Peyer's patch (tissue), 4 donors: Measurements from ENCODE around the gene TRAF5. TPM values are rescaled to one million over a fixed set of nuclear protein-coding genes. Genes with fewer than 3 reads are reported as not detected.

Source experiments
- DNase-seq, 3 donors: peaks; one replicate each; pipeline ENCODE4 v3.0.0-alpha.2; 2017 to 2019
- H3K27ac ChIP-seq, 4 donors: fragments of 200-600 bp; sonication (generic); one replicate each; pipeline ENCODE4 v1.5.1; 2016 to 2019
- H3K27me3 ChIP-seq, 2 donors: fragments of 200-600 bp; sonication (generic); one replicate each; pipeline ENCODE4 v1.5.1; 2019
- H3K36me3 ChIP-seq, 3 donors: fragments of 200-600 bp; sonication (generic); one replicate each; pipeline ENCODE4 v1.5.1; 2016 to 2019
- H3K4me1 ChIP-seq, 4 donors: fragments of 200-600 bp; sonication (generic); one replicate each; pipeline ENCODE4 v1.5.1; 2016 to 2019
- H3K4me3 ChIP-seq, 4 donors: fragments of 200-600 bp; sonication (generic); 1 replicate in 3 of 4; 2 replicates in 1 of 4; pipeline ENCODE4 v1.5.1; 2016 to 2019; ENCODE audit warnings: mild to moderate bottlenecking in 1 of 4
- H3K9me3 ChIP-seq, 4 donors: fragments of 200-600 bp; sonication (generic); one replicate each; pipeline ENCODE4 v1.5.1; 2016 to 2019; ENCODE audit warnings: mild to moderate bottlenecking in 1 of 4
- POLR2A ChIP-seq, 2 donors: fragments of 450-650 bp; IDR thresholded peaks; one replicate each; pipeline ENCODE4 v1.5.1; 2017; ENCODE audit warnings: antibody characterized with exemption in 2 of 2, mild to moderate bottlenecking in 2 of 2, moderate library complexity in 2 of 2
- total RNA-seq, 4 donors: library from RNA; depleted of rRNA; stranded (reverse); fragments of >200 nt; gene quantifications; one replicate each; pipeline ENCODE4 v1.1.0, GENCODE V29; 2016
- TF ChIP-seq, protein P1 (sequence below), 6 experiments: fragments of 450-650 bp in 4 of 6; fragments of 200-600 bp in 2 of 6; sonication (generic) in 1 of 6; IDR thresholded peaks; one replicate each; pipeline ENCODE4 v1.5.1; 2017 to 2019; ENCODE audit warnings: antibody characterized with exemption in 6 of 6, mild to moderate bottlenecking in 3 of 6, moderate library complexity in 1 of 6

The TRAF5 gene
- total RNA-seq, 4 donors from 2014 or later: 10.9 to 98.2 (median 24.9) TPM

DNA sequence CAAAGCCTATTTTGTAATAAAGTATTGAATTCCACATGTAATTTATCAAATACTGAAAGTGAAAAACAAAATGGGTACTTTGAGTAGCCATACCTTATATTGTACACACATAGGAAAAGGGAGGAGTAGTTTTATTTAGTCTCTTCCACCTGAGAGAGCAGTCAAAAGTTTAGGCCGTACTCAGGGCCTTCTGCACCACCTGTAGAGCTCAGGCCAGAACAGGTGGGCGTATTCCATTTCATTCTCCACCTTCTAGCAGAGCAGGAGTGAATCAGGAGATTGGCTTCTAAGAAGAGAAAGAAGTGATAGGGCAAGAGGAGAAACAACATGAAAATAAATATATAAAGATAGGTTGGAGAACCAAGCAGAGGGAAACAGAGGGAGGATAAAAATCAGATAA is 44.0 kb downstream of the TRAF5 start:
- H3K27ac ChIP-seq: no peak overlapping the region
- no peak for TF ChIP-seq POLR2A (IDR thresholded peaks at IDR 0.05)
- TF ChIP-seq, protein P1, sequence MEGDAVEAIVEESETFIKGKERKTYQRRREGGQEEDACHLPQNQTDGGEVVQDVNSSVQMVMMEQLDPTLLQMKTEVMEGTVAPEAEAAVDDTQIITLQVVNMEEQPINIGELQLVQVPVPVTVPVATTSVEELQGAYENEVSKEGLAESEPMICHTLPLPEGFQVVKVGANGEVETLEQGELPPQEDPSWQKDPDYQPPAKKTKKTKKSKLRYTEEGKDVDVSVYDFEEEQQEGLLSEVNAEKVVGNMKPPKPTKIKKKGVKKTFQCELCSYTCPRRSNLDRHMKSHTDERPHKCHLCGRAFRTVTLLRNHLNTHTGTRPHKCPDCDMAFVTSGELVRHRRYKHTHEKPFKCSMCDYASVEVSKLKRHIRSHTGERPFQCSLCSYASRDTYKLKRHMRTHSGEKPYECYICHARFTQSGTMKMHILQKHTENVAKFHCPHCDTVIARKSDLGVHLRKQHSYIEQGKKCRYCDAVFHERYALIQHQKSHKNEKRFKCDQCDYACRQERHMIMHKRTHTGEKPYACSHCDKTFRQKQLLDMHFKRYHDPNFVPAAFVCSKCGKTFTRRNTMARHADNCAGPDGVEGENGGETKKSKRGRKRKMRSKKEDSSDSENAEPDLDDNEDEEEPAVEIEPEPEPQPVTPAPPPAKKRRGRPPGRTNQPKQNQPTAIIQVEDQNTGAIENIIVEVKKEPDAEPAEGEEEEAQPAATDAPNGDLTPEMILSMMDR (IDR thresholded peaks at IDR 0.05): no peak
- DNase-seq: no peak
- no peaks in the 10 kb centered on the region for H3K4me1 ChIP-seq
- H3K27me3 ChIP-seq: no peaks in the 10 kb centered on the region
- H3K36me3 ChIP-seq: peaks cover 0 to 31% (median 0%) of the 10 kb centered on the region in 3 donors
- no peaks in the 10 kb centered on the region for H3K9me3 ChIP-seq
- H3K4me3 ChIP-seq: no peak overlapping the region

DNA sequence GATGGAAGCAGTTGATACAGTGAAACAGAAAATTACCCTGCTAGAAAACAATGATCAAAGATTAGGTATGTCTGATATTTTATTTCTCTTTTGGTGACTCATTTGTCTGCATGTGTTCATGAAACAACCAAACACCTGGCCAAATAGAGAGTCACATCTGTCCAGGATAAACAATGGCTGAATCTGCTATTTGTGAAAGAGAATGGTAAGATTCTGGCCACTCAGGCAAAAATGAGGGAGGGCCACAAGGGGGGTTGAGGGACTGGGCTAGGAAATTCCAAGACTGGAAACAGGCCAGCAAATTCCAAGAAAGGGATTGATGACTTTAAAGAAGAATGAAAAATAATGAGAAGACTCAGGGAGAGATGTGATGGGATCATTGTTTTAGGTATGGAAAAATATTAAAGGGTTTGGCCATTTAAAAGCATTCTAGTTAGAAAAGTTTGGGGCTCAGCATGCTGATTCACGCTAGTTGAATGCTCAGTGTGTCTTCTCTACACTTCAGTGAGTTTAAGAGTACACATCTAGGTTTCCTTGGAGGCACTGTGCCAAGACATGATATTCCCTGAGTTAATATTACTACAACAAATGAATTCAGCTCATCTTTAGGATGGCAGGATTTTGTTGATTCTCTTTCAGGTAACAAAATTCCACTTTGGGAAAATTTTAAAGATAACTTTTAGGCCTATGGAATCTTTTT is 44.9 kb downstream of the TRAF5 start:
- H3K9me3 ChIP-seq: no peaks in the 10 kb centered on the region
- no peaks in the 10 kb centered on the region for H3K27me3 ChIP-seq
- TF ChIP-seq, protein P1 (IDR thresholded peaks at IDR 0.05): no peak
- TF ChIP-seq POLR2A (IDR thresholded peaks at IDR 0.05): no peak
- H3K27ac ChIP-seq: no peak overlapping the region
- DNase-seq: no peak
- no peaks in the 10 kb centered on the region for H3K4me1 ChIP-seq
- H3K4me3 ChIP-seq: no peak overlapping the region
- H3K36me3 ChIP-seq: peaks cover 0 to 27% (median 0%) of the 10 kb centered on the region in 3 donors

DNA sequence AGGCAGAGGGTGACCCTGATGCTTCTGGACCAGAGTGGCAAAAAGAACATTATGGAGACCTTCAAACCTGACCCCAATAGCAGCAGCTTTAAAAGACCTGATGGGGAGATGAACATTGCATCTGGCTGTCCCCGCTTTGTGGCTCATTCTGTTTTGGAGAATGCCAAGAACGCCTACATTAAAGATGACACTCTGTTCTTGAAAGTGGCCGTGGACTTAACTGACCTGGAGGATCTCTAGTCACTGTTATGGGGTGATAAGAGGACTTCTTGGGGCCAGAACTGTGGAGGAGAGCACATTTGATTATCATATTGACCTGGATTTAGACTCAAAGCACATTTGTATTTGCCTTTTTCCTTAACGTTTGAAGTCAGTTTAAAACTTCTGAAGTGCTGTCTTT is 45.8 kb downstream of the TRAF5 start:
- Histone ChIP-seq H3K4me1 (no peaks in the 10 kb centered on the region), H3K4me3 (no peak overlapping the region), H3K27ac (no peak overlapping the region), H3K36me3 (peaks cover 0 to 26% (median 0%) of the 10 kb centered on the region in 3 donors), H3K27me3 (no peaks in the 10 kb centered on the region), H3K9me3 (no peaks in the 10 kb centered on the region)
- no peak for TF ChIP-seq POLR2A (IDR thresholded peaks at IDR 0.05)
- TF ChIP-seq, protein P1 (IDR thresholded peaks at IDR 0.05): no peak
- DNase-seq: no peak

DNA sequence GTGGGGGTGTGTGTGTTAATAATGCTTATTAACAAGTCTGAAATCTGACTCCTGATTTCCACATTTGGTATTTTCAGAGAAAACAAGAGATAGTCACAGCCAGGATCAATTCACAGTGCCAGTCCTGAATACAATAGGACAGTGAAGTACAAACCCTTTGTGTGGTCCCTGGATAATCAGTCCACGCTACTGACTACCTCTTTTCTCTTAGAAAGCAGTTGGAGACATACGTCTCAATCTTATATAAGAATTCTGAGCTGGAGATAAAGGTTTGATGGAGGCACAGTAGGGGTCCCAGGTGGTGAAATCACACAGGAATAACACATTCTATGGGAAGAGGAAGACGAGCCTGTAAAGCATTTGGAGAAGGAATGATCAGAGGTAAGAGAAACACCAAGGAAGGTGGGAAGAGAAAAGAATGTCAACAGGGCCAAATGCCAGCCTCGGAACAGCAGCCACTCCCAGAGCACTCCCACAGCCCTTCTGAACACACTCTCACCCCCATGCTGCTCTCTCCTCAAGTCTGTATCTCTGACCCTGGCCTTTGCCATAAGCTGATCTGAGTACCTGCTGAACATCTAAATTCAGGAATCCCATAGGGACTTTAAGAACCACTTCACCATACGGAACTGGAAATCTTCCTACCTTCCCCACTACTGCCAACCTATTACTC is 48.6 kb downstream of the TRAF5 start:
- Histone ChIP-seq H3K27ac (no peak overlapping the region), H3K4me1 (no peaks in the 10 kb centered on the region), H3K4me3 (no peak overlapping the region), H3K36me3 (peaks cover 0 to 20% (median 0%) of the 10 kb centered on the region in 3 donors), H3K27me3 (no peaks in the 10 kb centered on the region), H3K9me3 (no peaks in the 10 kb centered on the region)
- TF ChIP-seq, protein P1 (IDR thresholded peaks at IDR 0.05): no peak
- no peak for TF ChIP-seq POLR2A (IDR thresholded peaks at IDR 0.05)
- DNase-seq: no peak

DNA sequence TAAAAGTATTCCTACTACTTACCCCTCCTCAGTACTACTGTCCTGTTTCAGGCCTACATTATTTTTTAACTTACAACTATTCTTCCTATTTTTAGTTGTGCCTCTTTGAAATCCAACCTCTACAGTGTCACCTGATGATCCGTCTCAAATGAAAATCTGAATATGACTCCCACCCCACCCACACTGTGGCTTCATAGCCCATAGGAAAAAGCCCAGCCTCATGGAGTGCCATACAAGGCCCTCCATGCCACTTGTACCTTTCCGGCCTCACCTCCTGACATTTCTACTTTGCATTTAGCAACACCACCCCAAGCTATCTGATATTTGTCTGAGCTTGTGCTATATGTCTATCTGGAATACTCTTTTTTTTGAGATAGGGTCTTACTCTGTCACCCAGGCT is 49.3 kb downstream of the TRAF5 start:
- H3K36me3 ChIP-seq: peaks cover 0 to 20% (median 0%) of the 10 kb centered on the region in 3 donors

More for the DNA sequence above, 49.3 kb downstream of the TRAF5 start:
- H3K4me3 ChIP-seq: no peak overlapping the region
- no peaks in the 10 kb centered on the region for H3K9me3 ChIP-seq
- no peak for DNase-seq
- no peak overlapping the region for H3K27ac ChIP-seq
- no peak for TF ChIP-seq POLR2A (IDR thresholded peaks at IDR 0.05)
- TF ChIP-seq, protein P1 (IDR thresholded peaks at IDR 0.05): no peak
- no peaks in the 10 kb centered on the region for H3K27me3 ChIP-seq
- H3K4me1 ChIP-seq: no peaks in the 10 kb centered on the region
